Neural progenitor cell (in vitro differentiated cells): ENCODE measurements around the gene FEZF1. TPM values are rescaled to one million over a fixed set of nuclear protein-coding genes. Genes with fewer than 3 reads are reported as not detected.
A peak's percentile ranks its signal among the peaks of the same experiment; 100 is the strongest.

Experiments
- DNase-seq: peaks from one replicate; pipeline ENCODE4 v3.0.0-alpha.2; 2016; ENCODE audit warnings: low spot score
- H2AFZ ChIP-seq: fragments of 200-600 bp; sonication (generic); replicated peaks from 2 replicates; pipeline ENCODE4 v1.6.1; 2016; ENCODE audit warnings: antibody characterized with exemption
- H3F3A ChIP-seq: fragments of 200-600 bp; sonication (generic); 2 replicates; pipeline ENCODE4 v1.6.1; 2016; ENCODE audit warnings: antibody characterized with exemption, low read depth
- H3K27ac ChIP-seq: fragments of 200-600 bp; sonication (generic); 2 replicates; pipeline ENCODE4 v1.5.1; 2016; ENCODE audit warnings: mild to moderate bottlenecking
- H3K27me3 ChIP-seq: fragments of 200-600 bp; sonication (generic); 2 replicates; pipeline ENCODE4 v1.6.1; 2016; ENCODE audit warnings: mild to moderate bottlenecking, moderate library complexity
- H3K36me3 ChIP-seq: fragments of 200-600 bp; sonication (generic); 2 replicates; pipeline ENCODE4 v1.5.1; 2016
- H3K4me1 ChIP-seq: fragments of 200-600 bp; sonication (generic); 2 replicates; pipeline ENCODE4 v1.6.1; 2016; ENCODE audit warnings: mixed run types
- H3K4me2 ChIP-seq: fragments of 200-600 bp; sonication (generic); 2 replicates; pipeline ENCODE4 v1.6.1; 2016
- H3K4me3 ChIP-seq: fragments of 200-600 bp; sonication (generic); 2 replicates; pipeline ENCODE4 v1.5.1; 2016
- H3K79me2 ChIP-seq: fragments of 200-600 bp; sonication (generic); 2 replicates; pipeline ENCODE4 v1.6.1; 2016; ENCODE audit warnings: low read depth
- H3K9ac ChIP-seq: fragments of 200-600 bp; sonication (generic); 2 replicates; pipeline ENCODE4 v1.6.1; 2016
- H3K9me3 ChIP-seq: fragments of 200-600 bp; sonication (generic); 2 replicates; pipeline ENCODE4 v1.5.1; 2016; ENCODE audit warnings: low read depth
- H4K20me1 ChIP-seq: fragments of 200-600 bp; sonication (generic); 2 replicates; pipeline ENCODE4 v1.6.1; 2016; ENCODE audit warnings: low read depth
- H3K27ac Mint-ChIP-seq: 3 replicates; pipeline ENCODE4 v1.8.0; 2021; ENCODE audit warnings: mixed read lengths
- H3K27me3 Mint-ChIP-seq: 2 replicates; pipeline ENCODE4 v1.8.0; 2022; ENCODE audit warnings: low read depth, mild to moderate bottlenecking, inconsistent platforms, moderate library complexity, mixed read lengths; ENCODE audit not compliant: insufficient read depth
- H3K36me3 Mint-ChIP-seq: 3 replicates; pipeline ENCODE4 v1.8.0; 2021; ENCODE audit warnings: mixed read lengths
- H3K4me1 Mint-ChIP-seq: 3 replicates; pipeline ENCODE4 v1.8.0; 2021; ENCODE audit warnings: mixed read lengths
- H3K4me3 Mint-ChIP-seq: 3 replicates; pipeline ENCODE4 v1.8.0; 2021; ENCODE audit warnings: mild to moderate bottlenecking, moderate library complexity, mixed read lengths
- H3K9me3 Mint-ChIP-seq: 3 replicates; pipeline ENCODE4 v1.8.0; 2020; ENCODE audit warnings: mixed read lengths
- EZH2 ChIP-seq: fragments of 200-600 bp; sonication (generic); IDR thresholded peaks from 2 replicates; pipeline ENCODE4 v1.6.1; 2017; ENCODE audit warnings: antibody characterized with exemption, mild to moderate bottlenecking, moderate library complexity
- EZH2phosphoT487 ChIP-seq: fragments of 200-600 bp; sonication (generic); IDR thresholded peaks from 2 replicates; pipeline ENCODE4 v1.6.1; 2017; ENCODE audit warnings: antibody characterized with exemption
- total RNA-seq: library from RNA; depleted of rRNA; stranded (reverse); fragments of >200 nt; gene quantifications from 2 replicates; pipeline ENCODE4 v1.2.3, GENCODE V29; 2015; ENCODE audit warnings: low replicate concordance
- TF ChIP-seq, protein P1 (sequence below): fragments of 200-600 bp; sonication (generic); IDR thresholded peaks from 2 replicates; pipeline ENCODE4 v1.5.1; 2017; ENCODE audit warnings: antibody characterized with exemption, mild to moderate bottlenecking

The FEZF1 gene
- total RNA-seq, 1 donor from 2014 or later, result 330 TPM

DNA sequence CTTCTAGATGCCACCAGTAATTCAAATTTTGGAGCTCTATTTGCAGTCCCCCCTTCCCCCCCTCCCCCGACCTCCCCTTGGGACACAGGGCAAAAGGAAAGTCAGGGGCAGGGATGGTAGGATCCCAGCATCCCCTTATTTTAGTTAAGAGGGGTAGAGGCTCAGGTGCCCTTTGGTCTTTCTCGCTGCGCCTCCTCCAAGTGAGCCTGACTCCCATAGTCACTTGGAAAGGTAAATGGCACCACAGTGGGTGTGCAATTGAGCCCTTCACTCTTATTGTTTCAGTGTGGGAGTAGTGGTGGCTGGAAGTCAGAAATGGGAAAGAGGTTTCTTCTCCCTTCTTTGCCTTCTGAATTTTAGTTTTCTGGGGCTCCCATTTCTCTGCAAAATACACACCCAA, 8.2 kb upstream of the FEZF1 start:
- Histone ChIP-seq H3K4me1 (peaks cover 41% of the 10 kb centered on the region), H3K36me3 (peaks cover 13% of the 10 kb centered on the region), H4K20me1 (peaks cover 86% of the 10 kb centered on the region), H3K9me3 (no peaks in the 10 kb centered on the region), H3K27me3 (no peaks in the 10 kb centered on the region), H3K4me2 (peak overlapping the region; percentile 98), H2AFZ (no peak overlapping the region), H3F3A (peaks cover 100% of the 10 kb centered on the region), H3K79me2 (peaks cover 100% of the 10 kb centered on the region), H3K9ac (no peak overlapping the region), H3K27ac (peak overlapping the region; percentile 96), H3K4me3 (peak overlapping the region; percentile 92)
- H3K4me1 Mint-ChIP-seq, result peaks cover 32% of the 10 kb centered on the region
- peak overlapping the region; percentile 42 for H3K4me3 Mint-ChIP-seq
- peaks cover 1% of the 10 kb centered on the region for H3K36me3 Mint-ChIP-seq
- peaks cover 43% of the 10 kb centered on the region for H3K27me3 Mint-ChIP-seq
- peaks cover 13% of the 10 kb centered on the region for H3K9me3 Mint-ChIP-seq
- DNase-seq, result peak; percentile 60
- TF ChIP-seq EZH2 (no peak), EZH2phosphoT487 (no peak)
- TF ChIP-seq, protein P1, sequence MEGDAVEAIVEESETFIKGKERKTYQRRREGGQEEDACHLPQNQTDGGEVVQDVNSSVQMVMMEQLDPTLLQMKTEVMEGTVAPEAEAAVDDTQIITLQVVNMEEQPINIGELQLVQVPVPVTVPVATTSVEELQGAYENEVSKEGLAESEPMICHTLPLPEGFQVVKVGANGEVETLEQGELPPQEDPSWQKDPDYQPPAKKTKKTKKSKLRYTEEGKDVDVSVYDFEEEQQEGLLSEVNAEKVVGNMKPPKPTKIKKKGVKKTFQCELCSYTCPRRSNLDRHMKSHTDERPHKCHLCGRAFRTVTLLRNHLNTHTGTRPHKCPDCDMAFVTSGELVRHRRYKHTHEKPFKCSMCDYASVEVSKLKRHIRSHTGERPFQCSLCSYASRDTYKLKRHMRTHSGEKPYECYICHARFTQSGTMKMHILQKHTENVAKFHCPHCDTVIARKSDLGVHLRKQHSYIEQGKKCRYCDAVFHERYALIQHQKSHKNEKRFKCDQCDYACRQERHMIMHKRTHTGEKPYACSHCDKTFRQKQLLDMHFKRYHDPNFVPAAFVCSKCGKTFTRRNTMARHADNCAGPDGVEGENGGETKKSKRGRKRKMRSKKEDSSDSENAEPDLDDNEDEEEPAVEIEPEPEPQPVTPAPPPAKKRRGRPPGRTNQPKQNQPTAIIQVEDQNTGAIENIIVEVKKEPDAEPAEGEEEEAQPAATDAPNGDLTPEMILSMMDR, result no peak
- no peak overlapping the region for H3K27ac Mint-ChIP-seq

- Mint-ChIP-seq H3K9me3 (peaks cover 12% of the 10 kb centered on the region), H3K27ac (no peak overlapping the region), H3K4me1 (peaks cover 32% of the 10 kb centered on the region), H3K27me3 (peaks cover 47% of the 10 kb centered on the region), H3K4me3 (peak overlapping the region; percentile 74), H3K36me3 (peaks cover 1% of the 10 kb centered on the region)
- Histone ChIP-seq H2AFZ (no peak overlapping the region), H4K20me1 (peaks cover 95% of the 10 kb centered on the region), H3K36me3 (peaks cover 18% of the 10 kb centered on the region), H3K79me2 (peaks cover 100% of the 10 kb centered on the region), H3K4me3 (peak overlapping the region; percentile 92), H3F3A (peaks cover 100% of the 10 kb centered on the region), H3K27ac (peak overlapping the region; percentile 96), H3K4me2 (peak overlapping the region; percentile 98), H3K9ac (peak overlapping the region; percentile 15), H3K4me1 (peaks cover 37% of the 10 kb centered on the region), H3K9me3 (no peaks in the 10 kb centered on the region), H3K27me3 (no peaks in the 10 kb centered on the region)
- DNase-seq, result peak; percentile 84
- TF ChIP-seq EZH2, result no peak
- no peak for TF ChIP-seq EZH2phosphoT487
- TF ChIP-seq, protein P1, result no peak
Observed at GRCh38 chr7:122311734-122312450, 7.3 kb upstream of the FEZF1 start.

- peaks cover 51% of the 10 kb centered on the region for H3K27me3 Mint-ChIP-seq
- Histone ChIP-seq H3K79me2 (peaks cover 100% of the 10 kb centered on the region), H3K36me3 (peaks cover 18% of the 10 kb centered on the region), H4K20me1 (peaks cover 98% of the 10 kb centered on the region), H3K4me1 (peaks cover 37% of the 10 kb centered on the region), H3F3A (peaks cover 100% of the 10 kb centered on the region), H3K9ac (peak overlapping the region; percentile 44), H3K27me3 (no peaks in the 10 kb centered on the region), H3K4me3 (peak overlapping the region; percentile 92), H3K4me2 (peak overlapping the region; percentile 98), H3K9me3 (no peaks in the 10 kb centered on the region), H2AFZ (no peak overlapping the region), H3K27ac (peak overlapping the region; percentile 96)
- DNase-seq, result peak; percentile 85
- TF ChIP-seq EZH2 (no peak), EZH2phosphoT487 (no peak)
- TF ChIP-seq, protein P1, result no peak
- H3K9me3 Mint-ChIP-seq, result peaks cover 12% of the 10 kb centered on the region
- H3K4me1 Mint-ChIP-seq, result peaks cover 37% of the 10 kb centered on the region
- peaks cover 1% of the 10 kb centered on the region for H3K36me3 Mint-ChIP-seq
- H3K4me3 Mint-ChIP-seq, result peak overlapping the region; percentile 74
- peak overlapping the region; percentile 36 for H3K27ac Mint-ChIP-seq
Observed at GRCh38 chr7:122311050-122311700, 6.6 kb upstream of the FEZF1 start.
